ENCODE results near the gene SLC35B4. TPM values are rescaled to one million over a fixed set of nuclear protein-coding genes. Genes with fewer than 3 reads are reported as not detected.

The SLC35B4 gene
- total RNA-seq, 1 experiment from 2014 or later: 20.0 TPM

GRCh38 chr7:134334408-134334807 is 17.7 kb upstream of the SLC35B4 start:
- no peak for DNase-seq (ENCODE audit: low spot score)
- Histone ChIP-seq H3K36me3 (ENCODE audit: insufficient read depth, low read length, poor library complexity, severe bottlenecking) (no peaks in the 10 kb centered on the region), H3K4me1 (ENCODE audit: insufficient read depth, low read length, poor library complexity, severe bottlenecking) (no peaks in the 10 kb centered on the region), H3K9me3 (ENCODE audit: low read depth, low read length, poor library complexity, severe bottlenecking) (no peaks in the 10 kb centered on the region), H3K27ac (ENCODE audit: low read depth, low read length, poor library complexity, severe bottlenecking) (no peak overlapping the region), H3K4me3 (ENCODE audit: low read depth, low read length, poor library complexity, severe bottlenecking) (no peak overlapping the region), H3K27me3 (replicated peaks; ENCODE audit: insufficient read depth, low read depth, low read length, poor library complexity) (peaks cover 3% of the 10 kb centered on the region)
- CTCF ChIA-PET: no interaction called here
- intact Hi-C loops (cut with micrococcal nuclease; ENCODE audit: unreplicated experiment): no loop called here
- TF ChIP-seq EZH2 (IDR thresholded peaks at IDR 0.05; ENCODE audit: borderline replicate concordance, low read depth, low read length, poor library complexity, severe bottlenecking) (no peak), CTCF (conservative IDR thresholded peaks at IDR 0.05; ENCODE audit: low read depth, low read length) (no peak)
- no TSS peak for BruUV-seq (replicated peaks)
- POLR2A ChIA-PET (ENCODE audit: low non-redundant PET): no interaction called here

- DNase-seq (ENCODE audit: low spot score): no peak
- Histone ChIP-seq H3K4me1 (ENCODE audit: insufficient read depth, low read length, poor library complexity, severe bottlenecking) (no peaks in the 10 kb centered on the region), H3K9me3 (ENCODE audit: low read depth, low read length, poor library complexity, severe bottlenecking) (no peaks in the 10 kb centered on the region), H3K4me3 (ENCODE audit: low read depth, low read length, poor library complexity, severe bottlenecking) (no peak overlapping the region), H3K27me3 (replicated peaks; ENCODE audit: insufficient read depth, low read depth, low read length, poor library complexity) (peaks cover 8% of the 10 kb centered on the region), H3K27ac (ENCODE audit: low read depth, low read length, poor library complexity, severe bottlenecking) (no peak overlapping the region), H3K36me3 (ENCODE audit: insufficient read depth, low read length, poor library complexity, severe bottlenecking) (no peaks in the 10 kb centered on the region)
- intact Hi-C loops (cut with micrococcal nuclease; ENCODE audit: unreplicated experiment): no loop called here
- no TSS peak for BruUV-seq (replicated peaks)
- CTCF ChIA-PET: no interaction called here
- POLR2A ChIA-PET (ENCODE audit: low non-redundant PET): no interaction called here
- TF ChIP-seq EZH2 (IDR thresholded peaks at IDR 0.05; ENCODE audit: borderline replicate concordance, low read depth, low read length, poor library complexity, severe bottlenecking): no peak
- no peak for TF ChIP-seq CTCF (conservative IDR thresholded peaks at IDR 0.05; ENCODE audit: low read depth, low read length)
Observed at GRCh38 chr7:134333943-134334342, 17.2 kb upstream of the SLC35B4 start.

DNA sequence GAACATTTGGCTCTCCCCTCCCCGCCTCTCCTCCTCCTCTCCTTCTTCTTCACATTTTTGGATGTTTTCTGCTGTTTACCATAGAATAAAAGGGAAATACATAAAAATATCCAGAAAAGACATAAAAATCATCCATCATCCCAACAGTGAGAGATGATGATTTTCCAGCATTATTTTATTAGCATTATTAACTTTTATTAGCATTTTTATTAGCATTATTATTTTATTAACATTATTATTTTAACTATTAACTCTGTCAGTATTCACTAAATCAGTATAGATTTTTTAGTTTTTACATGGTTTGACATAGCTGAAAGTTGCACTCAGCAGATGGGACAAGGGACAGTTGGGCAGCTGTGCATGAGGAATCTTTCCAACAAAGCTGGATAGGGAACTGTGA is 16.2 kb upstream of the SLC35B4 start:
- CTCF ChIA-PET: no interaction called here
- H3K27me3 ChIP-seq (replicated peaks; ENCODE audit: insufficient read depth, low read depth, low read length, poor library complexity): peaks cover 8% of the 10 kb centered on the region
- no peaks in the 10 kb centered on the region for H3K36me3 ChIP-seq (ENCODE audit: insufficient read depth, low read length, poor library complexity, severe bottlenecking)
- intact Hi-C loops (cut with micrococcal nuclease; ENCODE audit: unreplicated experiment): no loop called here
- no peak for TF ChIP-seq EZH2 (IDR thresholded peaks at IDR 0.05; ENCODE audit: borderline replicate concordance, low read depth, low read length, poor library complexity, severe bottlenecking)
- no peaks in the 10 kb centered on the region for H3K4me1 ChIP-seq (ENCODE audit: insufficient read depth, low read length, poor library complexity, severe bottlenecking)
- no TSS peak for BruUV-seq (replicated peaks)
- H3K9me3 ChIP-seq (ENCODE audit: low read depth, low read length, poor library complexity, severe bottlenecking): no peaks in the 10 kb centered on the region
- DNase-seq (ENCODE audit: low spot score): no peak
- no peak overlapping the region for H3K27ac ChIP-seq (ENCODE audit: low read depth, low read length, poor library complexity, severe bottlenecking)
- POLR2A ChIA-PET (ENCODE audit: low non-redundant PET): no interaction called here
- no peak overlapping the region for H3K4me3 ChIP-seq (ENCODE audit: low read depth, low read length, poor library complexity, severe bottlenecking)

- Histone ChIP-seq H3K27ac (ENCODE audit: low read depth, low read length, poor library complexity, severe bottlenecking) (no peak overlapping the region), H3K9me3 (ENCODE audit: low read depth, low read length, poor library complexity, severe bottlenecking) (no peaks in the 10 kb centered on the region)
Observed at GRCh38 chr7:134331393-134331792, 14.7 kb upstream of the SLC35B4 start.

More at GRCh38 chr7:134331393-134331792, 14.7 kb upstream of the SLC35B4 start:
- H3K4me3 ChIP-seq (ENCODE audit: low read depth, low read length, poor library complexity, severe bottlenecking): no peak overlapping the region
- no peak for DNase-seq (ENCODE audit: low spot score)
- H3K4me1 ChIP-seq (ENCODE audit: insufficient read depth, low read length, poor library complexity, severe bottlenecking): no peaks in the 10 kb centered on the region
- TF ChIP-seq CTCF (conservative IDR thresholded peaks at IDR 0.05; ENCODE audit: low read depth, low read length) (no peak), EZH2 (IDR thresholded peaks at IDR 0.05; ENCODE audit: borderline replicate concordance, low read depth, low read length, poor library complexity, severe bottlenecking) (no peak)
- H3K36me3 ChIP-seq (ENCODE audit: insufficient read depth, low read length, poor library complexity, severe bottlenecking): no peaks in the 10 kb centered on the region
- intact Hi-C loops (cut with micrococcal nuclease; ENCODE audit: unreplicated experiment): no loop called here
- H3K27me3 ChIP-seq (replicated peaks; ENCODE audit: insufficient read depth, low read depth, low read length, poor library complexity): peaks cover 8% of the 10 kb centered on the region
- ChIA-PET POLR2A (ENCODE audit: low non-redundant PET) (no interaction called here), CTCF (no interaction called here)
- no TSS peak for BruUV-seq (replicated peaks)

All from A673 (cell line).